Retina (tissue), 1 donor: Measurements from ENCODE around the gene FMN2.
A peak's percentile ranks its signal among the peaks of the same experiment; 100 is the strongest.

Source experiments
- DNase-seq: peaks from one replicate; pipeline ENCODE4 v3.0.0-alpha.2; 2016

Gene FMN2

GRCh38 chr1:240099329-240099728 lies 7.6 kb downstream of the FMN2 start:
- DNase-seq = no peak

- DNase-seq = no peak
Observed at GRCh38 chr1:240099748-240100147, 8.1 kb downstream of the FMN2 start.

GRCh38 chr1:240100371-240100934 lies 8.8 kb downstream of the FMN2 start:
- DNase-seq = no peak

GRCh38 chr1:240101306-240101705 lies 9.6 kb downstream of the FMN2 start:
- no peak for DNase-seq

- no peak for DNase-seq
Observed at GRCh38 chr1:240101737-240102136, 10.1 kb downstream of the FMN2 start.

- no peak for DNase-seq
Observed at GRCh38 chr1:240104672-240105071, 13.0 kb downstream of the FMN2 start.

GRCh38 chr1:240107058-240107684 lies 15.5 kb downstream of the FMN2 start:
- no peak for DNase-seq

GRCh38 chr1:240109130-240109529 lies 17.4 kb downstream of the FMN2 start:
- DNase-seq = no peak

GRCh38 chr1:240109920-240110636 lies 18.4 kb downstream of the FMN2 start:
- no peak for DNase-seq

- no peak for DNase-seq
Observed at GRCh38 chr1:240111558-240111957, 19.9 kb downstream of the FMN2 start.

GRCh38 chr1:240114222-240114621 lies 22.5 kb downstream of the FMN2 start:
- no peak for DNase-seq

- DNase-seq = no peak
Observed at GRCh38 chr1:240115831-240116230, 24.1 kb downstream of the FMN2 start.

GRCh38 chr1:240116831-240117769 lies 25.4 kb downstream of the FMN2 start:
- no peak for DNase-seq

GRCh38 chr1:240117930-240118329 lies 26.2 kb downstream of the FMN2 start:
- DNase-seq = no peak

GRCh38 chr1:240122639-240123613 lies 31.2 kb downstream of the FMN2 start:
- DNase-seq = peak; percentile 60

GRCh38 chr1:240126821-240127220 lies 35.1 kb downstream of the FMN2 start:
- DNase-seq = no peak

- DNase-seq = no peak
Observed at GRCh38 chr1:240128366-240128765, 36.7 kb downstream of the FMN2 start.

GRCh38 chr1:240134113-240134512 lies 42.4 kb downstream of the FMN2 start:
- DNase-seq = no peak

GRCh38 chr1:240134596-240134995 lies 42.9 kb downstream of the FMN2 start:
- no peak for DNase-seq

GRCh38 chr1:240136402-240136801 lies 44.7 kb downstream of the FMN2 start:
- DNase-seq = no peak

- no peak for DNase-seq
Observed at GRCh38 chr1:240138867-240139266, 47.2 kb downstream of the FMN2 start.

GRCh38 chr1:240139511-240139910 lies 47.8 kb downstream of the FMN2 start:
- DNase-seq = no peak
